HFF-Myc (cell line): Measurements from ENCODE around the gene DACH1.

Source experiments
- DNase-seq: peaks from one replicate; pipeline ENCODE4 v3.0.0-alpha.2; 2011; ENCODE audit warnings: low read depth; ENCODE audit errors: extremely low read depth
- H3K4me3 ChIP-seq: replicated peaks from 2 replicates; pipeline ENCODE4 v1.5.1; 2011; ENCODE audit warnings: low read depth, mild to moderate bottlenecking, control low read depth, low read length
- TF ChIP-seq, protein P1 (sequence below): IDR thresholded peaks from 2 replicates; pipeline ENCODE4 v1.5.1; 2012; ENCODE audit warnings: mild to moderate bottlenecking, low read depth, low read length, control low read depth; ENCODE audit errors: missing control alignments

Gene DACH1

GRCh38 chr13:71712988-71713653 lies 153.9 kb downstream of the DACH1 start:
- TF ChIP-seq, protein P1, sequence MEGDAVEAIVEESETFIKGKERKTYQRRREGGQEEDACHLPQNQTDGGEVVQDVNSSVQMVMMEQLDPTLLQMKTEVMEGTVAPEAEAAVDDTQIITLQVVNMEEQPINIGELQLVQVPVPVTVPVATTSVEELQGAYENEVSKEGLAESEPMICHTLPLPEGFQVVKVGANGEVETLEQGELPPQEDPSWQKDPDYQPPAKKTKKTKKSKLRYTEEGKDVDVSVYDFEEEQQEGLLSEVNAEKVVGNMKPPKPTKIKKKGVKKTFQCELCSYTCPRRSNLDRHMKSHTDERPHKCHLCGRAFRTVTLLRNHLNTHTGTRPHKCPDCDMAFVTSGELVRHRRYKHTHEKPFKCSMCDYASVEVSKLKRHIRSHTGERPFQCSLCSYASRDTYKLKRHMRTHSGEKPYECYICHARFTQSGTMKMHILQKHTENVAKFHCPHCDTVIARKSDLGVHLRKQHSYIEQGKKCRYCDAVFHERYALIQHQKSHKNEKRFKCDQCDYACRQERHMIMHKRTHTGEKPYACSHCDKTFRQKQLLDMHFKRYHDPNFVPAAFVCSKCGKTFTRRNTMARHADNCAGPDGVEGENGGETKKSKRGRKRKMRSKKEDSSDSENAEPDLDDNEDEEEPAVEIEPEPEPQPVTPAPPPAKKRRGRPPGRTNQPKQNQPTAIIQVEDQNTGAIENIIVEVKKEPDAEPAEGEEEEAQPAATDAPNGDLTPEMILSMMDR: no peak
- no peak for DNase-seq
- no peak overlapping the region for H3K4me3 ChIP-seq

DNA sequence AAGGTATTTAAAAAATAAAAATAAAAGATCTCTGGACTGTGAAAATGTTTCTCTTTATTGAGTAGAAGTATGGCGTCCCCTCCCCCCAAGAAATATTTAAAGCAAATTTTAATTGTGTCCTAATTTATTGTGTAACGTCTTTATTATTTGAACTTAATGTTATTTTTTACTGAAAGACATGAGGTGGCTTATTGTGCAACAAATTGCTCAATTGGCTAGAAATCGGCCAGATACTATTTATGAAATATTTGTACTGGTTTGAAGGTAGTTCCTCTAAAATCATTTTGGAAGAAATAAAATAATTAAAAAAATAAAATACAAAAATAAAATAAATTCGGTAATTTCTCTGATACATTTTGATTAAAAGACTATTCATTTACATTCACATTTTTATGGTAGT lies 162.3 kb downstream of the DACH1 start:
- TF ChIP-seq, protein P1: no peak

DNA sequence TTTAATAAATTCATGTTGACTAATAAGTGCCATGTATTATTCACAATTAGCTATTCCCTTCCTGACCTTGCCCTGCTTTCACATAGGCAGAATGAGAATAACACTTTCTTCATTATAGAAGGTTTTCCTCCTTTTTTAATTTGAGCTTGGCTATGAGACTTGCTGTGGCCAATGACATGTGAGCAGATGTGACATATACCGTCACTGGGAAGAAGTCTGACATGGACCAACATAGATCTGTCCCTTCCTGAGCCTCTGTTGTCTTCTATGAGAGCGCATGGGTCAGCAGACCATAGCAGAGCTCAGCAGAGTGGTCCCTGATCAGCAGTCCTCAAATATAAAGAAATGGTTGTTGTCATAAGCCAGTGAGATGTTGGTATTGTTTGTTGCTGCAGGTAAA lies 163.9 kb downstream of the DACH1 start:
- DNase-seq: no peak
- no peak overlapping the region for H3K4me3 ChIP-seq
- TF ChIP-seq, protein P1: no peak

More for the DNA sequence above, 162.3 kb downstream of the DACH1 start:
- no peak for DNase-seq
- H3K4me3 ChIP-seq: no peak overlapping the region

- TF ChIP-seq, protein P1: no peak
- H3K4me3 ChIP-seq: no peak overlapping the region
- no peak for DNase-seq
Observed at GRCh38 chr13:71702253-71702652, 164.8 kb downstream of the DACH1 start.

DNA sequence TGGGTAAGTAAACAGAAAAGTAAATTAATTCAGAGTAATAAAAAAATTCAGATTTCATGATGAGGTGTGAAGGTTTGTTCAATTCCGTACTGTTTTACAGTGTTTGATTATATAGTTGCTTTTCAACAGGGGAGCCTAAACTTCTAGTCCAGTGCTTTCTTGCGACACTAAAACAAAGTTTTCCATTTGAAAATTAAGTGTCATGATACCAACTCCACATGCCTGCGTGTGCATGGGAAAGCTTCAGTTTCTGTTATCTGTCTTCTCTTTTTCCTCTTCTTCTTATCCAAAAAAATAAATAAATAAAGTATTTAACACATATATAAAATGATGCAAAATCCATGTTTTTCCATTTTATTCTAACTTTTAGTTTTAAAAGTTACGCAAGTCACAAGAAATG lies 165.3 kb downstream of the DACH1 start:
- TF ChIP-seq, protein P1: no peak
- no peak overlapping the region for H3K4me3 ChIP-seq
- no peak for DNase-seq

DNA sequence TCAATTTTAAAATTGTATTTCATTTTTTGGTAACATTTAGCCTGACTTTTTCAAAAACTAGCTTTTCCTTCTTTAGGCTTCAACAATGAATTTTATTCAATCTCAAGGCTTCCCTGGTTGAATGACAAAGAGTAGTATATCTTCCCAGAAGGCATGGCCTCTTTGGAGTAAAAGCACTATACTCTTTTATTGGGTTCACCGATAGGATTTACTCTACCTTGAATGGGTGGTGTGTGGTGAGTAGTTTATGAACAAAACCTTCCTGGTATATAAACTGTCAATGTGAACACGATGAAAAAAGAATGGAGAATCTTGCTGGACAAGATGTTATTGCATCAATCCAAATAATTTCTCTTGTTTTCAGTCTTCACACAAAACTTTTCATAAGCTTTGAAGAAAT lies 167.7 kb downstream of the DACH1 start:
- H3K4me3 ChIP-seq: no peak overlapping the region
- DNase-seq: no peak
- TF ChIP-seq, protein P1: no peak

- TF ChIP-seq, protein P1: no peak
- DNase-seq: no peak
- no peak overlapping the region for H3K4me3 ChIP-seq
Observed at GRCh38 chr13:71695662-71696061, 171.3 kb downstream of the DACH1 start.
